BJ (cell line): Measurements from ENCODE around the gene COL9A3. TPM values are rescaled to one million over a fixed set of nuclear protein-coding genes. Genes with fewer than 3 reads are reported as not detected.

Source experiments
- CTCF ChIA-PET: fragments of 350-600 bp; formaldehyde crosslinking; extraction: SDS; loops from one replicate; lab custom pipeline; 2021; ENCODE audit warnings: antibody characterized with exemption, inconsistent platforms; lab: Yijun Ruan, JAX
- POLR2A ChIA-PET: fragments of 300-600 bp; sonication (Branson Sonifier 250); formaldehyde crosslinking; extraction: SDS; loops from one replicate; lab custom pipeline; 2021; ENCODE audit warnings: antibody characterized with exemption; lab: Charles Lee
- DNase-seq: peaks from one replicate; pipeline ENCODE4 v3.0.0-alpha.2; 2011; ENCODE audit warnings: low read depth
- H3K27me3 ChIP-seq: 2 replicates; pipeline ENCODE4 v1.6.0; 2011; ENCODE audit warnings: low read length; ENCODE audit not compliant: control insufficient read depth, insufficient read depth
- H3K36me3 ChIP-seq: 2 replicates; pipeline ENCODE4 v1.5.1; 2011; ENCODE audit warnings: low read length; ENCODE audit not compliant: control insufficient read depth, insufficient read depth
- H3K4me3 ChIP-seq: 2 replicates; pipeline ENCODE4 v1.5.1; 2011; ENCODE audit warnings: low read depth, mild to moderate bottlenecking, control low read depth, low read length
- polyA plus RNA-seq: library from polyadenylated mRNA; depleted of rRNA; stranded (reverse); fragments of >200 nt; gene quantifications from 2 replicates; pipeline ENCODE4 v1.2.3, GENCODE V29; 2011
- TF ChIP-seq, protein P1 (sequence below): IDR thresholded peaks from 2 replicates; pipeline ENCODE4 v1.5.1; 2011; ENCODE audit warnings: low read depth, mild to moderate bottlenecking, control low read depth, inconsistent platforms, low read length, moderate library complexity; ENCODE audit not compliant: insufficient read depth

The COL9A3 gene
- polyA plus RNA-seq, 1 experiment: 0.21 TPM

DNA sequence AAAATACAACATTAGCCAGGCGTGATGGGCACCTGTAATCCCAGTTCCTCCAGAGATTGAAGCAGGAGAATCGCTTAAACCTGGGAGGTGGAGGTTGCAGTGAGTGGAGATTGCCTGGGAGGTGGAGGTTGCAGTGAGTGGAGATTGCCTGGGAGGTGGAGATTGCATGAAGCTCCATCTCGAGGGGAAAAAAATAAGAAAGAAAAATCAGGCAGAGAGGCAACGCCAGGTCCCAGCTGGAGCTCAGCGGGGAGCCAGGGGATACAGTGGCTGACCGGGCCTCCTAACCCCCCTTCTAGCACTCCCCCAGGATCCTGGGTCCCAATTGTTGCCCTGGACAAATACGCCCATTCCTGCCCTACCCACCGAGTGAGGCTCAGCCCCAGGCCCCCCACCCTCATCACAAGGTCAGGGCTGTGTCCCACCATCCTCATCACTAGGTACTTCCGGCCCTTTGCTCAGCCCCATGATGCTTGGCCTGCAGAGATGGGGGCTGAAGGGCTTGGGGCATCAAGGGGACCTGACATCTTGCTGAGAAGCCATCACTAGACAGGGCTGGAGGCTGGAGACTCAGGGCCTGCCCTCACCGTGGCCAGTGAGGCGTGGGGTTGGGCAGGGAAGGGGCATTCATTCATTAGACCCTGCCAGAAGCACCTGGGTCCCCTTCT is 10.3 kb upstream of the COL9A3 start:
- POLR2A ChIA-PET: no interaction called here
- CTCF ChIA-PET: interaction anchor here (0.6 to 3.2 kb wide), 4 partner anchors 9 to 307 kb away, joined by 3 to 27 read pairs (median 8); partner anchors contain the start of genes COL9A3 and MRGBP
- TF ChIP-seq, protein P1, sequence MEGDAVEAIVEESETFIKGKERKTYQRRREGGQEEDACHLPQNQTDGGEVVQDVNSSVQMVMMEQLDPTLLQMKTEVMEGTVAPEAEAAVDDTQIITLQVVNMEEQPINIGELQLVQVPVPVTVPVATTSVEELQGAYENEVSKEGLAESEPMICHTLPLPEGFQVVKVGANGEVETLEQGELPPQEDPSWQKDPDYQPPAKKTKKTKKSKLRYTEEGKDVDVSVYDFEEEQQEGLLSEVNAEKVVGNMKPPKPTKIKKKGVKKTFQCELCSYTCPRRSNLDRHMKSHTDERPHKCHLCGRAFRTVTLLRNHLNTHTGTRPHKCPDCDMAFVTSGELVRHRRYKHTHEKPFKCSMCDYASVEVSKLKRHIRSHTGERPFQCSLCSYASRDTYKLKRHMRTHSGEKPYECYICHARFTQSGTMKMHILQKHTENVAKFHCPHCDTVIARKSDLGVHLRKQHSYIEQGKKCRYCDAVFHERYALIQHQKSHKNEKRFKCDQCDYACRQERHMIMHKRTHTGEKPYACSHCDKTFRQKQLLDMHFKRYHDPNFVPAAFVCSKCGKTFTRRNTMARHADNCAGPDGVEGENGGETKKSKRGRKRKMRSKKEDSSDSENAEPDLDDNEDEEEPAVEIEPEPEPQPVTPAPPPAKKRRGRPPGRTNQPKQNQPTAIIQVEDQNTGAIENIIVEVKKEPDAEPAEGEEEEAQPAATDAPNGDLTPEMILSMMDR: no peak
- peaks cover 33% of the 10 kb centered on the region for H3K36me3 ChIP-seq
- DNase-seq: no peak
- peak overlapping the region; percentile 93 for H3K4me3 ChIP-seq
- no peaks in the 10 kb centered on the region for H3K27me3 ChIP-seq

DNA sequence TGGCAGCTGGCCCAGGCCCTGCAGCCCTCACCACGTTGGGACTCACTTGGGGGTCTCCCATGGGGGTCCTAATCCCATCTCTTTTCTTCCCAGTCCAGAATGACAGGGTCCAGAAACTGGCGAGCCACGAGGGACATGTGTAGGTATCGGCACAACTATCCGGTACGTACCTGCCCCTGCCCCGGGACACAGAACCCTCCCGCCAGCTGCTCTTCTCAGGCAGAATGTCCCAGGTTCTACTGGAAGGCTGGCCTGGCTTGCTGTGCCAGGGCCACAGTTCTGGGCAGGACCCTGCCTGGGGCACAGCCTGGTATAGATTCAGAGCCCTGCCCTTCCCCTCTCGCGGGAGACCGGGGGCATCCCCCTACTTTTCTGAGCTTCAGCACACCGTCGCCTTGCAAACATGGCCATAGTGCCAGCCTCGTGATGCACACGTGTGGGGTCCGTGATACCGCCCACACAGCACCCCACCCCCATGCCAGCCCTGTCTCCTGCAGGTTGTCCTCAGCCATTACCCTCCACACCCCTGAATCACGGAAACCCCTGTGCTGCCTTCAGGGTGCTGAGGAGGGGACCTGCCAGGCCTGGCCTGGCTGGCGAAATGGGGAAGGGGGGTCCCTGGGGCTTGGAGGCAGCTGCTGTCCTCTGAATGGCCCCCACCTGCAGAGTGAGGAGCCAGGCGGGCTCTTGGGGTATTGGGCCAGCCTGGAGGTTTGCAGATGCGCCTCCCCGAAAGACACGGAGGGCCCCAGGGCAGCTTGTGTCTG is 9.2 kb upstream of the COL9A3 start:
- H3K4me3 ChIP-seq: no peak overlapping the region
- ChIA-PET CTCF (interaction anchor here (0.8 to 3.2 kb wide), 20 partner anchors 9 to 392 kb away, joined by 3 to 27 read pairs (median 5); partner anchors contain the start of genes COL9A3 and MRGBP), POLR2A (no interaction called here)
- no peaks in the 10 kb centered on the region for H3K27me3 ChIP-seq
- TF ChIP-seq, protein P1: no peak
- DNase-seq: no peak
- H3K36me3 ChIP-seq: peaks cover 43% of the 10 kb centered on the region

DNA sequence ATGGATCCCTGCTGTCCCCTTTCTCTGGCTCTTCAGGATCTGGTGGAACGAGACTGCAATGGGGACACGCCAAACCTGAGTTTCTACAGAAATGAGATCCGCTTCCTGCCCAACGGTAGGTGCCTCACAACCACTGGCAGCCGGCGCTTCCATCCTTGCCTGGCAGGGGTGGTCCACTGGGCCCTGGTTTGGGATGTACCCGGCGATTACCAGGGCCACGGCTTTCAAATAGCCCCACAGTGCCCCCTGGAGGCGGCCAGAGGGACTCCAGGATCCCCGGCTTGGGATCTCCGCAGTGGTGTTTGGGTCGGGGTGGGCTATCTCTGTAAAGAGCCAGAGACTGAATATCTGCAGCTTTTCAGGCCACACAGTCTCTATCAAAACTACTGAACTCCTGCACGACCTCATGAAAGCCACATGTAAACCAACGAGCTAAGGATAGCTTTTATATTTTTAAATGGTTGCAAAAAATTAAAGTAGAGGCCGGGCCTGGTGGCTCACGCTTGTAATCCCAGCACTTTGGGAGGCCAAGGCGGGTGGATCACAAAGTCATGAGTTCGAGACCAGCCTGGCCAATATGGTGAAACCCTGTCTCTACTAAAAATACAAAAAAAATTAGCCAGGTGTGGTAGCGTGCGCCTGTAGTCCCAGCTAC is 8.5 kb upstream of the COL9A3 start:
- Histone ChIP-seq H3K27me3 (no peaks in the 10 kb centered on the region), H3K36me3 (peaks cover 46% of the 10 kb centered on the region), H3K4me3 (no peak overlapping the region)
- POLR2A ChIA-PET: no interaction called here
- CTCF ChIA-PET: interaction anchor here (0.7 to 3.2 kb wide), 27 partner anchors 9 to 392 kb away, joined by 3 to 27 read pairs (median 4); partner anchors contain the start of genes COL9A3 and MRGBP
- TF ChIP-seq, protein P1: peak; percentile 96
- no peak for DNase-seq

DNA sequence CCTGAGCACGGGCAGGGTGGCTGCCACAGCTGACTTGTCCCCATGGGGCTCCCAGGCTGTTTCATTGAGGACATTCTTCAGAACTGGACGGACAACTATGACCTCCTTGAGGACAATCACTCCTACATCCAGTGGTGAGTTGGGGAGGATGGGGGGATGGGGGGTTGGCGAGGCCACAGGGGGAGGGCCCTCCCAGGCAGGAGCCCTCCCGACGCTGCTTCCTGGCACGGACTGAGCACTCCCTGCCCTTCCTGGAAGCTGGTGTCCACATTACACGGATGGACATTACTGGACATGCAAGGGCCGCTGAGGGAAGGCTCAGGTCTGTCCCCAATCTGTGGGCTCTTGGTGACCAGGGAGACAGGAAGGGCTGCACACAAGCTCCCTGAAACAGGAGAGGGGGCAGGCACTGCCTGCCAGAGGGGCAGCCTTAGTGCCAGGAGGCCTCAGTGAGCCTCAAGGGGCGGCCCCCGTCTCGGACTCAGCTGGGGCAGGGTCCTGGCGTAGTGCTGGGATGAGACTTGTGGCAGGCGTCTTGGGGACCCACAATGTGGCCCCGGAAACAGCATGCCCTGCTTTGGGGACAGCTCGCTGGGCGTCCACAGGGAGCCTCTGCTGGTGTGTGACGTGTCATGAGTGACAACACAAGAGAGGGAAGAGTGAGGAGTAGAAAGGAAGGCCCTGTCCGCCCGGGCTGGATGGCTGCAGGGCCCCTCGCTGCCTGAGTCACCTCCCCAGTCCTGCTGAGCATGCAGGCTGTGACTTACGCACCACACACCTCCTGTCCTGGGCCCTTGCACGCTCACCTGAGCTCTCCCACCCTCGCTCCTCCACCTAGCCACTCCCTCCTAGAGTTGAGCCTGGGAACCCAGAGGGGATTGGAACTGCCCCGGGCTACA is 7.1 kb upstream of the COL9A3 start:
- POLR2A ChIA-PET: no interaction called here
- no peak for DNase-seq
- Histone ChIP-seq H3K27me3 (no peaks in the 10 kb centered on the region), H3K4me3 (no peak overlapping the region), H3K36me3 (peaks cover 46% of the 10 kb centered on the region)
- CTCF ChIA-PET: interaction anchor here (1.1 to 3.2 kb wide), 4 partner anchors 8 to 140 kb away, joined by 3 to 27 read pairs (median 10); partner anchors contain the start of gene COL9A3
- TF ChIP-seq, protein P1: no peak
